ENCODE results near the gene SH2D4B. TPM values are rescaled to one million over a fixed set of nuclear protein-coding genes. Genes with fewer than 3 reads are reported as not detected.

Gene SH2D4B
- total RNA-seq, 1 experiment from 2014 or later: 0.07 TPM

DNA sequence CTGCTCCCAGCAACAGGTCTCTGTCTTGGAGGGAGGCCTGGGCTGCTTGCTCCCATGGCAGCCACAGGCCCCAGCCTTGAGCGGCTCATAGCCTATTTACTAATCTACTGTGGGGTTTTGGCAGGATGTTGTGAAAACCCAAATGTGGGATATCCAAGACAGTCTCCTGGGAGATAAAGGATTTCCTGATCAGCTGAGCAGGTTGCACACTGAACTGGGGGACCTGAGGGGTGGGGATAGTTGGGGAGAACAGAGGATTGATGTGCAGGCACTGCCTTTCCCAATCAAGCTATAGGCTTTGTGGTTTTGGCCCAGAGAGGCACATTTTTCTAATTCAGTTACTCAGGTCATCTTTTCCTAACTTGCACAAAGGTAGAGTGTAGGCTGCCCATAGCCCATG lies 92.6 kb downstream of the SH2D4B start:
- H2BK15ac ChIP-seq (ENCODE audit: low read depth, low read length): no peak overlapping the region
- H3K23ac ChIP-seq (ENCODE audit: insufficient read length, low read depth, low read length): no peak overlapping the region
- no peak overlapping the region for H4K8ac ChIP-seq (replicated peaks; ENCODE audit: insufficient read length, low read depth, low read length)
- H3T11ph ChIP-seq (ENCODE audit: low read length): no peak overlapping the region
- TF ChIP-seq, protein P1, sequence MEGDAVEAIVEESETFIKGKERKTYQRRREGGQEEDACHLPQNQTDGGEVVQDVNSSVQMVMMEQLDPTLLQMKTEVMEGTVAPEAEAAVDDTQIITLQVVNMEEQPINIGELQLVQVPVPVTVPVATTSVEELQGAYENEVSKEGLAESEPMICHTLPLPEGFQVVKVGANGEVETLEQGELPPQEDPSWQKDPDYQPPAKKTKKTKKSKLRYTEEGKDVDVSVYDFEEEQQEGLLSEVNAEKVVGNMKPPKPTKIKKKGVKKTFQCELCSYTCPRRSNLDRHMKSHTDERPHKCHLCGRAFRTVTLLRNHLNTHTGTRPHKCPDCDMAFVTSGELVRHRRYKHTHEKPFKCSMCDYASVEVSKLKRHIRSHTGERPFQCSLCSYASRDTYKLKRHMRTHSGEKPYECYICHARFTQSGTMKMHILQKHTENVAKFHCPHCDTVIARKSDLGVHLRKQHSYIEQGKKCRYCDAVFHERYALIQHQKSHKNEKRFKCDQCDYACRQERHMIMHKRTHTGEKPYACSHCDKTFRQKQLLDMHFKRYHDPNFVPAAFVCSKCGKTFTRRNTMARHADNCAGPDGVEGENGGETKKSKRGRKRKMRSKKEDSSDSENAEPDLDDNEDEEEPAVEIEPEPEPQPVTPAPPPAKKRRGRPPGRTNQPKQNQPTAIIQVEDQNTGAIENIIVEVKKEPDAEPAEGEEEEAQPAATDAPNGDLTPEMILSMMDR (conservative IDR thresholded peaks at IDR 0.05): no peak
- Mint-ChIP-seq H3K36me3 (ENCODE audit: insufficient read depth in 1 of 3, low read depth in 3 of 3) (peaks cover 0 to 5% (median 2%) of the 10 kb centered on the region in 3 experiments; a peak in 3 of 7 replicates), H3K9me3 (peaks cover 5 to 10% of the 10 kb centered on the region in 2 experiments; a peak in 4 of 5 replicates), H3K27ac (no peak overlapping the region), H3K4me1 (peaks cover 4 to 5% of the 10 kb centered on the region in 2 experiments), H3K4me3 (no peak overlapping the region), H3K27me3 (ENCODE audit: low read depth) (0 out of 2 replicates have a peak, but pooled peaks cover 1% of the 10 kb centered on the region)
- H3K79me2 ChIP-seq (ENCODE audit: insufficient read depth, low read length): no peaks in the 10 kb centered on the region
- no peak overlapping the region for H3K4ac ChIP-seq (ENCODE audit: low read depth, low read length)
- no peak overlapping the region for H2BK120ac ChIP-seq (ENCODE audit: low read depth, low read length, poor library complexity, severe bottlenecking)
- H3K27me3 ChIP-seq (ENCODE audit: insufficient read depth, low read length): no peaks in the 10 kb centered on the region
- H2BK20ac ChIP-seq (ENCODE audit: low read depth, low read length, poor library complexity, severe bottlenecking): no peak overlapping the region
- no peak overlapping the region for H3K18ac ChIP-seq (ENCODE audit: insufficient read length, low read depth, low read length)
- no peak overlapping the region for H4K91ac ChIP-seq (ENCODE audit: insufficient read length, low read depth, low read length)
- WGBS (ENCODE audit: extremely low coverage, insufficient read length, low lambda C conversion rate): no CpG with 5 or more reads among the region's 1 CpG
- H3K23me2 ChIP-seq (ENCODE audit: insufficient read length, low read depth, low read length, poor library complexity, severe bottlenecking): no peaks in the 10 kb centered on the region
- H3K56ac ChIP-seq (ENCODE audit: insufficient read length, low read depth, low read length): no peak overlapping the region
- no peaks in the 10 kb centered on the region for H3K79me1 ChIP-seq (ENCODE audit: insufficient read depth, low read depth, low read length, poor library complexity, severe bottlenecking)
- H3K4me2 ChIP-seq (ENCODE audit: insufficient read depth, insufficient read length, low read length): no peak overlapping the region
- H3K9me3 ChIP-seq (ENCODE audit: control insufficient read depth, low read depth, low read length): no peaks in the 10 kb centered on the region
- H2BK12ac ChIP-seq (ENCODE audit: insufficient read length, low read depth, low read length): no peak overlapping the region
- no peak for DNase-seq
- no peak overlapping the region for H3K27ac ChIP-seq (ENCODE audit: insufficient read length, low read depth, low read length)
- no peak overlapping the region for H2AK5ac ChIP-seq (ENCODE audit: insufficient read length, low read length)
- no peak overlapping the region for H3K9ac ChIP-seq (ENCODE audit: extremely low read depth, insufficient read length, low read length)
- H3K14ac ChIP-seq (ENCODE audit: insufficient read depth, low read length): no peak overlapping the region
- no peak overlapping the region for H4K5ac ChIP-seq (ENCODE audit: insufficient read length, low read depth, low read length)
- no peak overlapping the region for H2BK5ac ChIP-seq (ENCODE audit: insufficient read length, low read length)
- H2AFZ ChIP-seq (ENCODE audit: low read length): no peak overlapping the region
- H4K20me1 ChIP-seq (ENCODE audit: control insufficient read depth, insufficient read depth, insufficient read length): no peaks in the 10 kb centered on the region
- H3K4me1 ChIP-seq (ENCODE audit: insufficient read depth, low read length): no peaks in the 10 kb centered on the region
